ENCODE measurements around the gene TFEB.

The TFEB gene

DNA sequence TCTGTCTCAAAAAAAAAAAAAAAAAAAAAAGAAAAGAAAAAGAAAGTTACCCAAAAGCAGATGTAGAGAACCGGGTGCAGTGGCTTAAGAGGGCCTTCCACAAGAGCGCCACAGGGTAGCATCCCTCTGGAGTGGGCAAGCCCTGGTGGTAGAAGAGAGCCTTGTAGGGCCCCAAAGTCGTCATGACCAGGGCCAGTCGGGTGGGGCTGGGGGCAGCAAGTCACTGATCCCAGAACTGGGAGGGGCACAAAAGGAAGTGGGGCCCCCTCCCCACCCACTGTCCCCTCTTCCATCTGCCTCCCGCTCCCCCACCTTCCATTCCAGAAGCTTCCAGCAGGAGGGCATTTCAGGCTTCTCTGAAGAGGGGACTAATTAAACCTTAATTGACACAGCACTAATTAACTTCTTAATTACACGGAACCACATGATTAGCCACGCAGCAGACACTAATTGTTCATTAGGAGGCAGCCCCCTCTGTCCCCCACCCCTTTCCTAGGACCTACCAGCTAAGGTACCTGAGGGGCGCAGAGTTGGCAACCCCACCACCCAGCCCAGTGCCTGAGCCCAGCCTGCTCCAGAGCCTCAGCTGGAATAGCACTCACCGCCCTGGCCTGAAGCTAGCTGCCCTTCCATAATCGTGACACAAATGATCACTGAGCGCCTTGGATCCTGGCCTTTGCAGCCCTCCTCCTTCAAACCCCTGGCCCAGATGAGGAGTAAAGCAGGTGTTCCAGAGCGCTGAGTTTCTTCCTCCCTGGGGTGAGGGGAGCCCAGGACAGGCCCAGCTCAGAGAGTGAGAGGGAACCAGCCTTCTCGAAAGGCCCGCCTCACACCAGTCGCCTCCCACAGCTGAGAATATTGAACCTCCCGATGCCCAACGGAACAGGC lies 62.3 kb downstream of the TFEB start:
- DNase-seq: no peak

- DNase-seq: no peak
These were observed 63.4 kb downstream of the TFEB start for GRCh38 chr6:41672016-41672415.

- DNase-seq: no peak
These were observed 64.0 kb downstream of the TFEB start for GRCh38 chr6:41671376-41671775.

DNA sequence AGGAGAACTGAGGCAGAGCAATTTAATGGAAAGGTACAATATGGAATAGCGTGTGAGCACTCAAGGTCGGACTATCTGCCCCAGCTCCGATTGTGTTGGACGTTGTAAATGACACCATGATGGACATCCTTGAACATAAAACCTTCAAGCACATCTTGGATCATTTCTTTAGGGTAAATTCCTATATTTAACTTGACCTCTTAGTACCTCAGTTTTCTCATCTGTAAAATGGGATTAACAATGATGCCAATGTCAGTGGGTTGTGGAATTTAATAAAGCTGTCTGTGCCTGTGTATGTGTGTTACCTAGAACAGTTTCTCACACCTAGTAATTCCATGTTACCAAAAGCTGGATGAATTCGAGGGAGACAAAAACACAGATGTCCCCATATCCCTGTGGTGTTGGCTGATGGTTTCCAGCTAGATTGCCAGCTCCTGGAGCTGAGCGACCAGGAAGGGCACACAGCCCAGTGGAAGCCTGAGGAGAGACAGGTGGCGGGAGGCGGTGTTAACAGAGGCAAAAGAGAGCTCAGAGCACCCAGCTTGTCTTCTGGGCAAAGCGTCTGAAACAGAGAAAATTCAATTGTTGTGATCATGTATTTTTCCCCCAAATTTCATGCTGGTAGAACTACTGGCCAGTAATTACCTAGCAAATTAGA lies 64.6 kb downstream of the TFEB start:
- no peak for DNase-seq

GRCh38 chr6:41668968-41669367 lies 66.4 kb downstream of the TFEB start:
- no peak for DNase-seq

DNA sequence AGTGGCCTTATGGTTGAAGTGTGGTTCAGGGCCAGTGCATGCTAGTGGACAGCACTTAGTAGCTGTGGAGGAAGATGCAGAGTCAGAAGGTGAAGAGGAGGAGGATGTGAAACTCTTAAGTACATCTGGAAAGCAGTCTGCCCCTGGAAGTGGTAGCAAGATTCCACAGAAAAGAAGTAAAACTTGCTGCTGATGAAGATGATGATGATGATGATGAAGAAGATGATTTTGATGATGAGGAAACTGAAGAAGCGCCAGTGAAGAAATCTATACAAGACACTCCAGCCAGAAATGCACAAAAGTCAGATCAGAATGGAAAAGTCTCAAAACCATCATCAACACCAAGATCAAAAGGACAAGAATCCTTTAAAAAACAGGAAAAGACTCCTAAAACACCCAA lies 68.2 kb downstream of the TFEB start:
- DNase-seq: no peak

DNA sequence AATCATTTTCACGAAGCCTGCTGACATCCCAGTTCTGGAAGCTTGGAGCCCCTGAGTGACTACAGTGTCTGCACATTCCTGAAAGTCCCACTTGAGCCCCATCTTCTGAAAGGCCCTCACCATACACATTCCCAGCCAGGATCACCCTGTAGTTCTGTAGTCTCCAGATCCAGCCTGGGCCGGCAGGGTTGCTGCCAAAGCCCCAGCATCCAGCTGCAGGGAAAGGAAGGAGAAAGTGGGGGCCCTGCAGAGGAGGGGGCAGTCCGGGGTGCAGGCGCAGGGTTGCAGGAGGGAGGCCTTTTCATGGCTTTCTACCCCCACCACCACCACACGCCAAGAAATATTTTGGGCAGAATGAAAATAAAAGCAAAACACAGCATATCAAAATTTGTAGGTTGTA lies 71.1 kb downstream of the TFEB start:
- DNase-seq: no peak

GRCh38 chr6:41663568-41663967 lies 71.8 kb downstream of the TFEB start:
- no peak for DNase-seq

DNA sequence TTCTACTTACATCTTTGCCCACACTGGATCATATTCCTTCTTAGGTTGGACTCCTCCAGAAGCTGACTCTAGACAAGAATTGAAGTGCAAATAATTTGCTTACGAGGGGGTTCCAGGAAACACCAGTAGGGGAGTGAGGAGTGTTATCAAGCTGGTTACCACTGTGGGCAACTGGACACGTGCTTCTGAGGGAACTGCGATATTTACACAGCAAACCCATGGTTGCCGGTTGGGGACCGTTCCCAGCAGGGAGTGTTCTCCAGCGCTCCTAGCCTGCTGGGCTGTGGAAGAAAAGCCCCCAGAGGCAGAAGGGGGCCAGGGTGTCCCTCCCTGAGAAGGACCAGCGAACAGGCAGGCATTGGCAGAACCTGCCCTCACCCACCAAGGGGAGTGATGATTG lies 75.5 kb downstream of the TFEB start:
- no peak for DNase-seq

DNA sequence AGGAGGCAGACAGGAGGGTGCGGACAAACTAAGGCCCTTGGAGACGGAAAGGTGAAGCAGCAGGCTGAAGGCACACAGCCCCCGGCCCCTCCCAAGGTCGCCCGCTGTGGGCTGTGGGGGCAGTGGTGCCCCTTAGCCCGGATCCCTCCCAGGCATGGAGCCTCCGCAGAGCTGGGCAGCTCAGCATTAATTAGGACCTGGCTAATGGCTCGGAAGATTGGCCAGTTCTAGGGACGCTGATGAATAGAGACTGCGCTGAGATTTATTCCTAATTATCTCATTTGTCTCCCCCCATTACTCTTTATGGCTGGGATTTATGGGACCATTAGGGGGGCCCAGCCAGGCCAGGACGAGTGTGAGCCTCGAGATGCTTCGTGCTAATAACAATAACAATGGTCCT lies 76.8 kb downstream of the TFEB start:
- no peak for DNase-seq

GRCh38 chr6:41657131-41658094 lies 78.0 kb downstream of the TFEB start:
- DNase-seq: no peak

GRCh38 chr6:41656002-41656691 lies 79.3 kb downstream of the TFEB start:
- DNase-seq: no peak

DNA sequence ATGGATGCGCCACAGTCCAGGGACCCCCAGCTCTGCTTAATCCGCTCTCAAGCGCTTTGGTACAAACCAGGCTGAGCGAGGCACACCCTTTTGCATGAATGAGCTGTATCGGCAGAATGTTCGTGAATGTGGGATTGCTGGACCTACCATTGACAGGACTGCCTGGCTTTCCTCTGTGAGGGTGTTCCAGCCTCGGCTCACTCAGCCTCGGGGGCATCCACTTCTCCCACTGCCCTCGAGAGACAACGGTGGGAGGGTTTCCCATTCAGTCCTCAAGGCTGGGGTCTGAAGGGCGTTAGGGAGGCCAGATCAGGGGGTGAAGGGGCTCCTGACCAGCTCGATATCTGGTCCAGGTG lies 79.8 kb downstream of the TFEB start:
- no peak for DNase-seq

DNA sequence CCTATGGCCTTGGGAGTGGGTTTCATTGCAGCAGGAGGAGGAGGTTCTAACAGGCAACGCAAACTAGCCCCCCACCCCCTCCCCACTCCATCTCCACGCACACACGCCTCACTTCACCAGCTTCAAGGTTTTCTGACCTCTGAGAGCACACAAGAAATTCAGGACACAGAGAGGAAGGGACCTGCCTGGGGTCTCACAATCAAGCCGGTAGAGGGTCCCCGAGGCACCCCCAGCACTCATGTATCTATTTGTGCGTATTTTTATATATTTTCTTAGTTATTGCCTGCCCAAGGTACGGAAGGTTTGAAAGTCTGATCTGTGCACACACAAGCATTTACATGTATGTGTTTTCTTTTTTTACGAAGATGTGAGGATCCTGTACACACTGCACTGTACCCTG lies 80.2 kb downstream of the TFEB start:
- no peak for DNase-seq

GRCh38 chr6:41654698-41655151 lies 80.7 kb downstream of the TFEB start:
- DNase-seq: no peak

DNA sequence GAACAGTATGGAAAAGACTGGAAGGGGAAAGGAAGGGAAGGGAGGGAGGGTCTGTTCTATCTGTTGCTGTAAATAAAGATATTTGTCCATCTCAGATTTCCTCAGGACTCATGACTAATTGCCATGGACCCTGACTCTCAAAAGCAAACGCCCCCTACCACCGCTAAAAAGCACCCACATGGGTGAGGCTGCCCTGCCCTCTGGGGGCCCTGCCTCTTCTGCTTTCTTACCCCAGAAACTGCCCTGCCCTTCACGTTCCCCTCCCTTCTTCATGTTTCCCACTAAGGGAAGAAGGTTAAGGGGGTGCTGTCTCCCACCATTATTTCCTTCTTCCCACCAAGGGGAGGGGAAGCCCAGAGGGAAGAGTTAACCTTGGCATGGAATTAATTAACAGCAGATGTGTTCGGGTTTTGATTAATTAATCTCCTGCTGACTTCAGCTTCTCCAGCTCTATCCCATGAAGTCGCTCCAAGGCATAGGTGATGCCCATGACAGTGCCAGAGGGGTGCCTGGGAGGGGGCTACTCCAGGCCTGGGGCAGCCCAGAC lies 81.2 kb downstream of the TFEB start:
- DNase-seq: no peak

- DNase-seq: no peak
These were observed 81.7 kb downstream of the TFEB start for GRCh38 chr6:41653691-41654090.

DNA sequence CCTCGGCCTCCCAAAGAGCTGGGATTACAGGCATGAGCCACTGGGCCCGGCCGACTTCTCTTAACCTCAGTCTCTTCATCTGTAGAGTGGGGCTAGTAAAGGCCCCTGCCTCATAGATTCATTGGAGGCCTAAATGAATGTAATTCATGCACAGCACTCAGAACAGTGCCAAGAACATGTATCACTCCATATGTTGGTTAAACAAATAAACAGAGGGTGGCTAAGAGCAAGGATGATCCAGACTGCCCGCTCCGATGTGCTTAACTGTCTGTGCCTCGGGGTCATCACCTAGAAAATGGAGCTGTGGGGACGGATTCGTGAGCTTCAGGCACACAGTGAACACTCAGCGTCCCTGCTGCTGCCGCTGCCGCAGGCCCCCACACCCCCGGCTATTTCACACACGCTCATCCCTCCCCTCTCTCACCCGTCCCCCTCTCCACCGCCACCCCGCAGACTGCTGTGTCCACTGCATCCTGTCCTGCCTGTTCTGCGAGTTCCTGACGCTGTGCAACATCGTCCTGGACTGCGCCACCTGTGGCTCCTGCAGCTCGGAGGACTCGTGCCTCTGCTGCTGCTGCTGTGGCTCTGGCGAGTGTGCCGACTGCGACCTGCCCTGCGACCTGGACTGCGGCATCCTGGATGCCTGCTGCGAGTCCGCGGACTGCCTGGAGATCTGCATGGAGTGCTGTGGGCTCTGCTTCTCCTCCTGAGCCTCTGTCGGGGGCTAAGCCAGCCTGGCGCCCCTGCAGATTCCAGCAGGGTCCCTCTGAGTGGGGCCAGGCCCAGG lies 82.3 kb downstream of the TFEB start:
- no peak for DNase-seq

DNA sequence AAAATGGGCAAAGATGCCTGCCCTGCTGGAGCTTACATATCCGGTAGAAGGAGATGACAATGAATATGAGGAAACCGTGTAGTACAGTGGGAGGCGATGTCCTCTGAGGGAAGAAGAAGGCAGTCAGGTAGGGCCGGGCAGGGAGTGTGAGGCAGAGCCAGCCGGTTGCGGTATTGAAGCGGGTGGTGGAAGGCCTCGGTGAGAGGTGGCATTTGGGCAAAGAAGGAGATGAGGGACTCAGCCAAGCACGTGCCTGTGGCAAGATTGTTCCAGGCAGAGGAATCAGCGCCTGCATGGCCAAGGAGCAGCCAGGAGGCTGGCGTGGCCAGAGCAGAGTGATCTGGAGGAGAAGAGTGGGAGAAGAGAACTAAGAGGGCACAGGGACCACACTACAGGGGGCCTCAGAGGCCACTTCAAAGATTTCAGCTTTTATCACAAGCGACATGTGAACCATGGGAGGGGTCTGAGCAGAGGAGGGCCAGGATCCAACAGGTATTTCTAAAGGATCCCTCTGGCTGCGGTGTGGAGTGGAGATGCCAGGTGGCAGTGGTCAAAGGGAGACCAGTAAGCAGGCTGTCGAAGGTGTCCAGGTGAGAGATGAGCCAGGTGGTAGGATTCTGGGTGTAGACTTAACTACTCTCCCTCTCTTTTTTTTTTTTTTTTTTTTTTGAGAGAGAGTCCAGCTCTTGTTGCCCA lies 83.3 kb downstream of the TFEB start:
- DNase-seq: no peak

- DNase-seq: no peak
These were observed 84.0 kb downstream of the TFEB start for GRCh38 chr6:41651246-41651961.

Measured in suppressor macrophage treated with lipopolysaccharide for 1 hour (primary cell).